K562 (cell line): ENCODE results near the gene TRPC4AP.

Source experiments
- CHD2 ChIP-seq: IDR thresholded peaks from 2 replicates; pipeline ENCODE4 v1.6.1; 2011; ENCODE audit warnings: low read depth, low read length
- FOXK2 ChIP-seq, 2 experiments: fragments of 450-650 bp; IDR thresholded peaks in 1 of 2; conservative IDR thresholded peaks in 1 of 2; 2 replicates each; pipeline ENCODE4 v1.6.1; 2016; ENCODE audit warnings: low read depth in 2 of 2, mild to moderate bottlenecking in 1 of 2
- HEY1 ChIP-seq: fragments of 250-450 bp; sonication (Bioruptor Pico); IDR thresholded peaks from 2 replicates; pipeline ENCODE4 v1.5.0; 2020; ENCODE audit warnings: mild to moderate bottlenecking, moderate library complexity, borderline replicate concordance
- POLR2A ChIP-seq: fragments of 450-650 bp; conservative IDR thresholded peaks from 2 replicates; pipeline ENCODE4 v1.6.1; 2016
- RCOR1 ChIP-seq, 2 experiments: IDR thresholded peaks; 2 replicates each; pipeline ENCODE4 v1.6.1; 2012; ENCODE audit warnings: low read depth in 2 of 2, low read length in 2 of 2, borderline replicate concordance in 1 of 2, improper control_type of control experiment in 1 of 2
- SP1 ChIP-seq: sonication (generic); formaldehyde crosslinking; IDR thresholded peaks from 2 replicates; pipeline ENCODE4 v1.8.1; 2022; ENCODE audit warnings: mild to moderate bottlenecking, missing genetic modification reagents
- STAT5A ChIP-seq: IDR thresholded peaks from 2 replicates; pipeline ENCODE4 v1.6.1; 2012; ENCODE audit warnings: low read length, inconsistent platforms, borderline replicate concordance
- TF ChIP-seq, protein P1 (sequence below), 3 experiments: IDR thresholded peaks in 2 of 3; conservative IDR thresholded peaks in 1 of 3; 2 replicates each; pipeline ENCODE4 v1.5.1; 2011 to 2012; ENCODE audit warnings: low read length in 3 of 3, mild to moderate bottlenecking in 3 of 3, control low read depth in 2 of 3, improper control_type of control experiment in 1 of 3, inconsistent platforms in 1 of 3, low read depth in 1 of 3, mixed read lengths in 1 of 3, moderate library complexity in 1 of 3; ENCODE audit not compliant: insufficient read depth in 2 of 3

DNA sequence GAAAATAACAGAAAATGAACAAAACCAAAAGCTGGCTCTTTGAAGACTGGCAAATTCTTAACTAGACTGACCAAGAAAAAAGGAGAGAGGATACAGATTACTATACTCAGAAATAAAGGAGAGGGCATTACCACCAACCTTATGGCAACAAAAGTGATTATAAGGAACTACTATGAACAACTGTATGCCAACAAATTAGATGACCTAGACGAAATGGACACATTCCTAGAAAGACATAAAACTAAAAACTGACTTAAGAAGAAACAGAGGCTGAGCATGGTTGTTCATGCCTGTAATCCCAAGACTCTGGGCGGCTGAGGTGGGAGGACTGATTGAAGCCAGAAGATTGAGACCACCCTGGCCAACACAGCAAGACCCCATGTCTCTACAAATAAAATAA is 33.5 kb downstream of the TRPC4AP start:
- no peak for TF ChIP-seq HEY1
- TF ChIP-seq, protein P1, sequence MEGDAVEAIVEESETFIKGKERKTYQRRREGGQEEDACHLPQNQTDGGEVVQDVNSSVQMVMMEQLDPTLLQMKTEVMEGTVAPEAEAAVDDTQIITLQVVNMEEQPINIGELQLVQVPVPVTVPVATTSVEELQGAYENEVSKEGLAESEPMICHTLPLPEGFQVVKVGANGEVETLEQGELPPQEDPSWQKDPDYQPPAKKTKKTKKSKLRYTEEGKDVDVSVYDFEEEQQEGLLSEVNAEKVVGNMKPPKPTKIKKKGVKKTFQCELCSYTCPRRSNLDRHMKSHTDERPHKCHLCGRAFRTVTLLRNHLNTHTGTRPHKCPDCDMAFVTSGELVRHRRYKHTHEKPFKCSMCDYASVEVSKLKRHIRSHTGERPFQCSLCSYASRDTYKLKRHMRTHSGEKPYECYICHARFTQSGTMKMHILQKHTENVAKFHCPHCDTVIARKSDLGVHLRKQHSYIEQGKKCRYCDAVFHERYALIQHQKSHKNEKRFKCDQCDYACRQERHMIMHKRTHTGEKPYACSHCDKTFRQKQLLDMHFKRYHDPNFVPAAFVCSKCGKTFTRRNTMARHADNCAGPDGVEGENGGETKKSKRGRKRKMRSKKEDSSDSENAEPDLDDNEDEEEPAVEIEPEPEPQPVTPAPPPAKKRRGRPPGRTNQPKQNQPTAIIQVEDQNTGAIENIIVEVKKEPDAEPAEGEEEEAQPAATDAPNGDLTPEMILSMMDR (IDR thresholded peaks at IDR 0.05 in 2 of 3, conservative IDR thresholded peaks at IDR 0.05 in 1 of 3; ENCODE audit: insufficient read depth in 2 of 3, low read depth in 1 of 3, low read length in 3 of 3) = no peak
- no peak for TF ChIP-seq CHD2
- TF ChIP-seq FOXK2 (conservative IDR thresholded peaks at IDR 0.05 in 1 of 2, IDR thresholded peaks at IDR 0.05 in 1 of 2; ENCODE audit: low read depth in 2 of 2) = no peak
- no peak for TF ChIP-seq POLR2A
- TF ChIP-seq RCOR1 (IDR thresholded peaks at IDR 0.05; ENCODE audit: borderline replicate concordance in 1 of 2, low read depth in 2 of 2, low read length in 2 of 2) = no peak
- no peak for TF ChIP-seq SP1 (CRISPR knock-in tag)
- no peak for TF ChIP-seq STAT5A
